Liver (tissue), 9 donors: Measurements from ENCODE around the gene PNMA8B. TPM values are rescaled to one million over a fixed set of nuclear protein-coding genes. Genes with fewer than 3 reads are reported as not detected.

Source experiments
- DNase-seq: peaks from one replicate; pipeline ENCODE4 v3.0.0-alpha.2; 2017; ENCODE audit warnings: low spot score
- H3K27ac ChIP-seq, 2 donors: one replicate each; pipeline ENCODE4 v1.7.0; 2013; ENCODE audit warnings: inconsistent platforms in 2 of 2, low read length in 2 of 2, control low read depth in 1 of 2, low read depth in 1 of 2, mild to moderate bottlenecking in 1 of 2
- H3K27me3 ChIP-seq, 4 donors: one replicate each; pipeline versions ENCODE4 v1.6.1 to v1.7.0; 2013; ENCODE audit warnings: low read length in 3 of 4, inconsistent platforms in 1 of 4, mild to moderate bottlenecking in 1 of 4, moderate library complexity in 1 of 4; ENCODE audit not compliant: control insufficient read depth in 4 of 4, insufficient read depth in 4 of 4
- H3K36me3 ChIP-seq, 4 donors: one replicate each; pipeline versions ENCODE4 v1.6.1 to v1.7.0; 2013; ENCODE audit warnings: low read length in 3 of 4, mild to moderate bottlenecking in 3 of 4, low read depth in 1 of 4, moderate library complexity in 1 of 4; ENCODE audit not compliant: control insufficient read depth in 4 of 4, insufficient read depth in 3 of 4
- H3K4me1 ChIP-seq, 4 donors: one replicate each; pipeline versions ENCODE4 v1.6.1 to v1.7.0; 2013; ENCODE audit warnings: low read length in 3 of 4, mild to moderate bottlenecking in 3 of 4, moderate library complexity in 1 of 4; ENCODE audit not compliant: control insufficient read depth in 4 of 4, insufficient read depth in 4 of 4
- H3K4me3 ChIP-seq, 3 donors: one replicate each; pipeline versions ENCODE4 v1.6.1 to v1.7.0; 2013; ENCODE audit warnings: low read length in 3 of 3, control low read depth in 1 of 3, low read depth in 1 of 3, mild to moderate bottlenecking in 1 of 3
- H3K9ac ChIP-seq, 2 donors: one replicate each; pipeline ENCODE4 v1.7.0; 2013; ENCODE audit warnings: low read length in 2 of 2, mild to moderate bottlenecking in 2 of 2, moderate library complexity in 2 of 2, control low read depth in 1 of 2, low read depth in 1 of 2
- H3K9me3 ChIP-seq, 4 donors: one replicate each; pipeline versions ENCODE4 v1.6.1 to v1.7.0; 2013; ENCODE audit warnings: low read length in 3 of 4; ENCODE audit not compliant: control insufficient read depth in 4 of 4
- EGR1 ChIP-seq, 2 donors: IDR thresholded peaks; 2 replicates each; pipeline ENCODE4 v1.6.1; 2016 to 2018; ENCODE audit warnings: antibody characterized with exemption in 2 of 2, low read depth in 2 of 2
- FOXA1 ChIP-seq: IDR thresholded peaks from 2 replicates; pipeline ENCODE4 v1.6.1; 2016; ENCODE audit warnings: antibody characterized with exemption
- FOXA2 ChIP-seq: IDR thresholded peaks from 2 replicates; pipeline ENCODE4 v1.6.1; 2016; ENCODE audit warnings: antibody characterized with exemption
- GABPA ChIP-seq, 2 donors: IDR thresholded peaks in 1 of 2; conservative IDR thresholded peaks in 1 of 2; 2 replicates each; pipeline ENCODE4 v1.6.1; 2016; ENCODE audit warnings: antibody characterized with exemption in 2 of 2, mild to moderate bottlenecking in 1 of 2, moderate library complexity in 1 of 2
- HNF4A ChIP-seq, 2 donors: conservative IDR thresholded peaks; 2 replicates each; pipeline ENCODE4 v1.6.1; 2016; ENCODE audit warnings: antibody characterized with exemption in 2 of 2, mild to moderate bottlenecking in 2 of 2
- HNF4G ChIP-seq: IDR thresholded peaks from 2 replicates; pipeline ENCODE4 v1.6.1; 2016; ENCODE audit warnings: antibody characterized with exemption
- JUND ChIP-seq, 2 donors: IDR thresholded peaks; 2 replicates each; pipeline ENCODE4 v1.6.1; 2016; ENCODE audit warnings: antibody characterized with exemption in 2 of 2
- NR2F2 ChIP-seq: IDR thresholded peaks from 2 replicates; pipeline ENCODE4 v1.6.1; 2016; ENCODE audit warnings: antibody characterized with exemption
- RAD21 ChIP-seq, 2 donors: IDR thresholded peaks; 2 replicates each; pipeline ENCODE4 v1.6.1; 2016; ENCODE audit warnings: antibody characterized with exemption in 2 of 2, mild to moderate bottlenecking in 2 of 2
- RXRA ChIP-seq, 2 donors: IDR thresholded peaks; 2 replicates each; pipeline ENCODE4 v1.6.1; 2017 to 2018; ENCODE audit warnings: antibody characterized with exemption in 2 of 2, mild to moderate bottlenecking in 1 of 2
- SP1 ChIP-seq: IDR thresholded peaks from 2 replicates; pipeline ENCODE4 v1.6.1; 2018; ENCODE audit warnings: antibody characterized with exemption, mild to moderate bottlenecking
- TAF1 ChIP-seq: conservative IDR thresholded peaks from 2 replicates; pipeline ENCODE4 v1.6.1; 2016; ENCODE audit warnings: antibody characterized with exemption, mild to moderate bottlenecking
- YY1 ChIP-seq: IDR thresholded peaks from 2 replicates; pipeline ENCODE4 v1.6.1; 2016; ENCODE audit warnings: antibody characterized with exemption, mild to moderate bottlenecking
- WGBS: extraction: QIAGEN DNeasy Blood & Tissue Kit; methylation state at CpG from one replicate; pipeline ENCODE4 v1.1.7; 2013; 5-methylcytosine and 5-hydroxymethylcytosine counted together
- polyA plus RNA-seq, 2 donors: library from polyadenylated mRNA; stranded (reverse) in 1 of 2; unstranded in 1 of 2; fragments of 200-250 nt in 1 of 2; fragments of >200 nt in 1 of 2; fragmentation: Nextera tagmentation in 1 of 2; extraction: Ambion mirVana in 1 of 2; gene quantifications; one replicate each; pipeline versions ENCODE4 v1.2.1 to v1.2.3, GENCODE V29; 2013 to 2015
- total RNA-seq, 2 donors: library from RNA; depleted of rRNA; stranded (reverse); fragments of >200 nt; gene quantifications; one replicate each; pipeline ENCODE4 v1.2.3, GENCODE V29; 2014
- TF ChIP-seq, protein P1 (sequence below): fragments of 150-350 bp; IDR thresholded peaks from 2 replicates; pipeline ENCODE4 v1.5.1; 2017; ENCODE audit warnings: improper control_type of control experiment, low read depth, low read length; ENCODE audit not compliant: missing input control
- TF ChIP-seq, protein P2 (sequence below): IDR thresholded peaks from 2 replicates; pipeline ENCODE4 v1.6.1; 2016; ENCODE audit warnings: antibody characterized with exemption
- TF ChIP-seq, protein P3 (sequence below): IDR thresholded peaks from 2 replicates; pipeline ENCODE4 v1.6.1; 2016; ENCODE audit warnings: antibody characterized with exemption
- TF ChIP-seq, protein P4 (sequence below): IDR thresholded peaks from 2 replicates; pipeline ENCODE4 v1.6.1; 2016; ENCODE audit warnings: antibody characterized with exemption
- TF ChIP-seq, protein P5 (sequence below): IDR thresholded peaks from 2 replicates; pipeline ENCODE4 v1.6.1; 2016; ENCODE audit warnings: antibody characterized with exemption, mild to moderate bottlenecking
- donor health status: healthy.
- donor health status: healthy.
- donor health status: healthy.
- donor health status: healthy.
- donor health status: healthy.

The PNMA8B gene
- total and polyA plus RNA-seq, 4 donors = 0.15 to 0.59 (median 0.39) TPM

DNA sequence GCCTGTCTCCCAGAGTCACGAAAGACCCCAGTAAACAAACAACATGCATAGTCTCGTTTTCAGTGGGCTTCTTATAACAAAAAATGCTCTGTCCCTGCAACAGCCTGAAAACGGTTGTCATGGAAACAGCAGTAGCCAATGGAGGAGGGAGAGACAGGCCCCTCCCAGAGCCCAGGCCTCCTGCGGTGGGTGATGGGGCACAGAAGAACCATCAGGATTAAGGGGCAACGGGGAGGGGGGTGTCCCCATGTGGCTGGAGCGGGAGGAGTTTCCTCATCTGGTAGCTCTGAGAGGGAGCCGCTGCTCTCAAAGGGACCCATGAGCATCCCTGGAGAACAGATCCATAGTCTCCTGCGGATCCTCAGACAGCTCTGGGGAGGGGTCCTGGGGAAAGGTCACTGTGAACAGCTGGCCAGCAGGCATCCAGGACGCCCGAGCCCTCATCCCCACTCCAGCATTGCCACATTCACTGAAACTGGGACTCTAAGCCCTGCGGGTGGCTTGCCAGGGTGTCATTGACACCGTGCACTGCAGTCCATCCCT lies 37.5 kb upstream of the PNMA8B start:
- H3K4me3 ChIP-seq = no peak overlapping the region
- 50% methylated on average over 12 of the region's 12 CpGs for WGBS
- TF ChIP-seq, protein P1, sequence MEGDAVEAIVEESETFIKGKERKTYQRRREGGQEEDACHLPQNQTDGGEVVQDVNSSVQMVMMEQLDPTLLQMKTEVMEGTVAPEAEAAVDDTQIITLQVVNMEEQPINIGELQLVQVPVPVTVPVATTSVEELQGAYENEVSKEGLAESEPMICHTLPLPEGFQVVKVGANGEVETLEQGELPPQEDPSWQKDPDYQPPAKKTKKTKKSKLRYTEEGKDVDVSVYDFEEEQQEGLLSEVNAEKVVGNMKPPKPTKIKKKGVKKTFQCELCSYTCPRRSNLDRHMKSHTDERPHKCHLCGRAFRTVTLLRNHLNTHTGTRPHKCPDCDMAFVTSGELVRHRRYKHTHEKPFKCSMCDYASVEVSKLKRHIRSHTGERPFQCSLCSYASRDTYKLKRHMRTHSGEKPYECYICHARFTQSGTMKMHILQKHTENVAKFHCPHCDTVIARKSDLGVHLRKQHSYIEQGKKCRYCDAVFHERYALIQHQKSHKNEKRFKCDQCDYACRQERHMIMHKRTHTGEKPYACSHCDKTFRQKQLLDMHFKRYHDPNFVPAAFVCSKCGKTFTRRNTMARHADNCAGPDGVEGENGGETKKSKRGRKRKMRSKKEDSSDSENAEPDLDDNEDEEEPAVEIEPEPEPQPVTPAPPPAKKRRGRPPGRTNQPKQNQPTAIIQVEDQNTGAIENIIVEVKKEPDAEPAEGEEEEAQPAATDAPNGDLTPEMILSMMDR = no peak
- TF ChIP-seq, protein P2, sequence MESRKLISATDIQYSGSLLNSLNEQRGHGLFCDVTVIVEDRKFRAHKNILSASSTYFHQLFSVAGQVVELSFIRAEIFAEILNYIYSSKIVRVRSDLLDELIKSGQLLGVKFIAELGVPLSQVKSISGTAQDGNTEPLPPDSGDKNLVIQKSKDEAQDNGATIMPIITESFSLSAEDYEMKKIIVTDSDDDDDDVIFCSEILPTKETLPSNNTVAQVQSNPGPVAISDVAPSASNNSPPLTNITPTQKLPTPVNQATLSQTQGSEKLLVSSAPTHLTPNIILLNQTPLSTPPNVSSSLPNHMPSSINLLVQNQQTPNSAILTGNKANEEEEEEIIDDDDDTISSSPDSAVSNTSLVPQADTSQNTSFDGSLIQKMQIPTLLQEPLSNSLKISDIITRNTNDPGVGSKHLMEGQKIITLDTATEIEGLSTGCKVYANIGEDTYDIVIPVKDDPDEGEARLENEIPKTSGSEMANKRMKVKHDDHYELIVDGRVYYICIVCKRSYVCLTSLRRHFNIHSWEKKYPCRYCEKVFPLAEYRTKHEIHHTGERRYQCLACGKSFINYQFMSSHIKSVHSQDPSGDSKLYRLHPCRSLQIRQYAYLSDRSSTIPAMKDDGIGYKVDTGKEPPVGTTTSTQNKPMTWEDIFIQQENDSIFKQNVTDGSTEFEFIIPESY = no peak
- TF ChIP-seq, protein P3, sequence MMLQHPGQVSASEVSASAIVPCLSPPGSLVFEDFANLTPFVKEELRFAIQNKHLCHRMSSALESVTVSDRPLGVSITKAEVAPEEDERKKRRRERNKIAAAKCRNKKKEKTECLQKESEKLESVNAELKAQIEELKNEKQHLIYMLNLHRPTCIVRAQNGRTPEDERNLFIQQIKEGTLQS = no peak
- TF ChIP-seq YY1 (no peak), NR2F2 (no peak), SP1 (no peak), RAD21 (IDR thresholded peaks at IDR 0.05) (no peak), TAF1 (no peak), RXRA (IDR thresholded peaks at IDR 0.05) (no peak), FOXA2 (no peak), EGR1 (IDR thresholded peaks at IDR 0.05; ENCODE audit: low read depth in 2 of 2) (no peak), GABPA (IDR thresholded peaks at IDR 0.05 in 1 of 2, conservative IDR thresholded peaks at IDR 0.05 in 1 of 2) (no peak), FOXA1 (no peak), HNF4A (conservative IDR thresholded peaks at IDR 0.05) (no peak), HNF4G (no peak), JUND (IDR thresholded peaks at IDR 0.05) (no peak)
- TF ChIP-seq, protein P4, sequence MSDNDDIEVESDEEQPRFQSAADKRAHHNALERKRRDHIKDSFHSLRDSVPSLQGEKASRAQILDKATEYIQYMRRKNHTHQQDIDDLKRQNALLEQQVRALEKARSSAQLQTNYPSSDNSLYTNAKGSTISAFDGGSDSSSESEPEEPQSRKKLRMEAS = no peak
- TF ChIP-seq, protein P5, sequence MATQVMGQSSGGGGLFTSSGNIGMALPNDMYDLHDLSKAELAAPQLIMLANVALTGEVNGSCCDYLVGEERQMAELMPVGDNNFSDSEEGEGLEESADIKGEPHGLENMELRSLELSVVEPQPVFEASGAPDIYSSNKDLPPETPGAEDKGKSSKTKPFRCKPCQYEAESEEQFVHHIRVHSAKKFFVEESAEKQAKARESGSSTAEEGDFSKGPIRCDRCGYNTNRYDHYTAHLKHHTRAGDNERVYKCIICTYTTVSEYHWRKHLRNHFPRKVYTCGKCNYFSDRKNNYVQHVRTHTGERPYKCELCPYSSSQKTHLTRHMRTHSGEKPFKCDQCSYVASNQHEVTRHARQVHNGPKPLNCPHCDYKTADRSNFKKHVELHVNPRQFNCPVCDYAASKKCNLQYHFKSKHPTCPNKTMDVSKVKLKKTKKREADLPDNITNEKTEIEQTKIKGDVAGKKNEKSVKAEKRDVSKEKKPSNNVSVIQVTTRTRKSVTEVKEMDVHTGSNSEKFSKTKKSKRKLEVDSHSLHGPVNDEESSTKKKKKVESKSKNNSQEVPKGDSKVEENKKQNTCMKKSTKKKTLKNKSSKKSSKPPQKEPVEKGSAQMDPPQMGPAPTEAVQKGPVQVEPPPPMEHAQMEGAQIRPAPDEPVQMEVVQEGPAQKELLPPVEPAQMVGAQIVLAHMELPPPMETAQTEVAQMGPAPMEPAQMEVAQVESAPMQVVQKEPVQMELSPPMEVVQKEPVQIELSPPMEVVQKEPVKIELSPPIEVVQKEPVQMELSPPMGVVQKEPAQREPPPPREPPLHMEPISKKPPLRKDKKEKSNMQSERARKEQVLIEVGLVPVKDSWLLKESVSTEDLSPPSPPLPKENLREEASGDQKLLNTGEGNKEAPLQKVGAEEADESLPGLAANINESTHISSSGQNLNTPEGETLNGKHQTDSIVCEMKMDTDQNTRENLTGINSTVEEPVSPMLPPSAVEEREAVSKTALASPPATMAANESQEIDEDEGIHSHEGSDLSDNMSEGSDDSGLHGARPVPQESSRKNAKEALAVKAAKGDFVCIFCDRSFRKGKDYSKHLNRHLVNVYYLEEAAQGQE = no peak
- no peaks in the 10 kb centered on the region for H3K9me3 ChIP-seq
- no peak overlapping the region for H3K9ac ChIP-seq
- no peak overlapping the region for H3K27ac ChIP-seq
- DNase-seq = no peak
- no peaks in the 10 kb centered on the region for H3K36me3 ChIP-seq
- H3K4me1 ChIP-seq = peaks cover 0 to 6% (median 2%) of the 10 kb centered on the region in 4 donors
- no peaks in the 10 kb centered on the region for H3K27me3 ChIP-seq
